ENCODE measurements around the gene NUDCD3. TPM values are rescaled to one million over a fixed set of nuclear protein-coding genes. Genes with fewer than 3 reads are reported as not detected.

Gene NUDCD3
- total and polyA plus RNA-seq, 2 of the 8 experiments (the other 6 are each of a cell fraction or from before 2014, with no cell fraction given): 35.2 to 93.7 TPM

DNA sequence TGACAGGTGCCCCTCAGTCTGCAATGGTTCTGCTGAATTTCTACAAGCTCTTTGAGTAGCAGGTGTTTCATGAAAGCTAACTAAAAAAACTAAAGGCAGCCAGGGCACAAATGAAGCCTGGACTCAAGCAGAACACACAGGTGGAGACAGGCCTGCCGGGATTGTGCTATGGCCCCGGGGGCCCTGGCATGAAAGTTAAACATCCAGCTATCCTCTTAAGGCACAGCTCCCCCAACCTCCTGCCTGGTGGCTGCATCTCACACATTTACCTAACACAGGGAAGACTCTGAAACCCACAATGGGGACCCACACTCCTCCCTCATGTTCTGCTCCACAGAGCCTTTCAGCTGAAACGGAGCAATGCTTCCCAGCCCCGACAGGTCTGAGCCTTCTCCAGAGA is 88.8 kb downstream of the NUDCD3 start (continued):
- no peak for TF ChIP-seq NANOG (IDR thresholded peaks at IDR 0.05; ENCODE audit: insufficient read depth, low read depth, low read length, poor library complexity, severe bottlenecking)

Data from H1 (cell line).